Measurements from ENCODE around the gene DUSP21.
"Not testable (repeated sequence)": the region's sequence is repeated elsewhere in the genome, so short reads cannot be mapped to it uniquely, and the experiment has no call there.

Gene DUSP21

GRCh38 chrX:44822601-44823000 lies 21.2 kb upstream of the DUSP21 start:
- Histone ChIP-seq H3K9me3 (ENCODE audit: severe bottlenecking) (no peaks in the 10 kb centered on the region), H3K27ac (no peak overlapping the region), H3K36me3 (no peaks in the 10 kb centered on the region), H3K27me3 (ENCODE audit: insufficient read depth, low read depth, severe bottlenecking) (no peaks in the 10 kb centered on the region), H3K4me3 (ENCODE audit: low read depth, low read length) (no peak overlapping the region)
- TF ChIP-seq CTCF (IDR thresholded peaks at IDR 0.05; ENCODE audit: low read depth, low read length): no peak
- no peak for DNase-seq

DNA sequence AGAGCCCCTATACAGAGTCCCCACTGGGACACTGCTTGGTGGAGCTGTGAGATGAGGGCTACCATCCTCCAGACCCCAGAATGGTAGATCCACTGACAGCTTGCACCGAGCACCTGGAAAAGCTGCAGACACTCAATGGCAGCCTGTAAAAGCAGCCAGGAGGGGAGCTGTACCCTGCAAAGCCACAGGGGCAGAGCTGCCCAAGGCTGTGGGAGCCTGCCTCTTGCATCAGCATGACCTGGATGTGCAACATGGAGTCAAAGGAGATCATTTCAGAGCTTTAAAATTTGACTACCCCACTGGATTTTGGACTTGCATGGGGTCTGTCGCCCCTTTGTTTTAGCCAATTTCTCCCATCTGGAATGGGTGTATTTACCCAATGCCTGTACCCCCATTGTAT lies 20.6 kb upstream of the DUSP21 start:
- not testable (repeated sequence) for H3K27ac ChIP-seq; H3K36me3 ChIP-seq; H3K9me3 ChIP-seq (ENCODE audit: severe bottlenecking); H3K27me3 ChIP-seq (ENCODE audit: insufficient read depth, low read depth, severe bottlenecking); DNase-seq; H3K4me3 ChIP-seq (ENCODE audit: low read depth, low read length)

GRCh38 chrX:44828008-44828605 lies 15.7 kb upstream of the DUSP21 start:
- Histone ChIP-seq H3K27ac (no peak overlapping the region), H3K36me3 (no peaks in the 10 kb centered on the region)
- DNase-seq: no peak

DNA sequence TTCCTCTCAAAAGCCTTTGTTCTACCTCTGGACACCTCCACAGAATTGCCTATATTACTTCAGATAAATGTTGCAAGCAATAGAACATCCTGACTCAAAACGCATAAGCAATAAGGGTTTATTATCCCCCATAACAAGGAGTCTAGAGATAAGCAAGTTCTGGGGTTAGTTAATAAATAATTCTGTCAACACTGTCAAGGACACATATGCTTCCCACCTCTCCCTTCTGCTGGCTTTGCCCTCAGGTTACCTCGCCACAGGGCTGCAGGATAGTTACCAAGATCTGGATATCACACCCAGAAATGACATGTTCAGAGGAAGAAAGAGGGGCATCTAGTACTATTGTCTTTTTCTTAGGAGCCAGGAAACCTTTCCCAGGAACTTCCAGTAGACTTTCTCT lies 14.0 kb upstream of the DUSP21 start:
- Histone ChIP-seq H3K4me3 (ENCODE audit: low read depth, low read length) (no peak overlapping the region), H3K27ac (no peak overlapping the region), H3K27me3 (ENCODE audit: insufficient read depth, low read depth, severe bottlenecking) (no peaks in the 10 kb centered on the region), H3K9me3 (ENCODE audit: severe bottlenecking) (no peaks in the 10 kb centered on the region), H3K36me3 (no peaks in the 10 kb centered on the region)
- DNase-seq: no peak
- no peak for TF ChIP-seq CTCF (IDR thresholded peaks at IDR 0.05; ENCODE audit: low read depth, low read length)

More at GRCh38 chrX:44828008-44828605, 15.7 kb upstream of the DUSP21 start:
- TF ChIP-seq CTCF (IDR thresholded peaks at IDR 0.05; ENCODE audit: low read depth, low read length): no peak
- Histone ChIP-seq H3K4me3 (ENCODE audit: low read depth, low read length) (no peak overlapping the region), H3K27me3 (ENCODE audit: insufficient read depth, low read depth, severe bottlenecking) (no peaks in the 10 kb centered on the region), H3K9me3 (ENCODE audit: severe bottlenecking) (no peaks in the 10 kb centered on the region)

- Histone ChIP-seq H3K27me3 (ENCODE audit: insufficient read depth, low read depth, severe bottlenecking) (no peaks in the 10 kb centered on the region), H3K36me3 (no peaks in the 10 kb centered on the region), H3K27ac (no peak overlapping the region), H3K9me3 (ENCODE audit: severe bottlenecking) (no peaks in the 10 kb centered on the region), H3K4me3 (ENCODE audit: low read depth, low read length) (no peak overlapping the region)
- no peak for DNase-seq
- TF ChIP-seq CTCF (IDR thresholded peaks at IDR 0.05; ENCODE audit: low read depth, low read length): no peak
Observed at GRCh38 chrX:44842550-44843317, 1.1 kb upstream of the DUSP21 start.

GRCh38 chrX:44843318-44843702 lies 511 bp upstream of the DUSP21 start:
- TF ChIP-seq CTCF (IDR thresholded peaks at IDR 0.05; ENCODE audit: low read depth, low read length): no peak
- H3K36me3 ChIP-seq: no peaks in the 10 kb centered on the region
- H3K9me3 ChIP-seq (ENCODE audit: severe bottlenecking): no peaks in the 10 kb centered on the region
- H3K4me3 ChIP-seq (ENCODE audit: low read depth, low read length): no peak overlapping the region
- no peak overlapping the region for H3K27ac ChIP-seq
- no peaks in the 10 kb centered on the region for H3K27me3 ChIP-seq (ENCODE audit: insufficient read depth, low read depth, severe bottlenecking)
- no peak for DNase-seq

Data from WERI-Rb-1 (cell line).